Activated CD4-positive, alpha-beta T cell treated with anti-CD3 and anti-CD28 coated beads for 48 hours (primary cell): ENCODE measurements around the gene NPTXR.
A peak's percentile ranks its signal among the peaks of the same experiment; 100 is the strongest.

Experiments used
- DNase-seq: peaks from one replicate; pipeline ENCODE4 v3.0.0-alpha.2; 2020

NPTXR gene

GRCh38 chr22:38793317-38793716 is 50.5 kb downstream of the NPTXR start:
- no peak for DNase-seq

- peak; percentile 39 for DNase-seq
These were observed 51.0 kb downstream of the NPTXR start for GRCh38 chr22:38792833-38793232.

- no peak for DNase-seq
These were observed 54.2 kb downstream of the NPTXR start for GRCh38 chr22:38789606-38790005.

GRCh38 chr22:38788846-38789245 is 55.0 kb downstream of the NPTXR start:
- no peak for DNase-seq

GRCh38 chr22:38788021-38788816 is 55.6 kb downstream of the NPTXR start:
- DNase-seq, result no peak

- DNase-seq, result no peak
These were observed 57.2 kb downstream of the NPTXR start for GRCh38 chr22:38786631-38787030.

- DNase-seq, result no peak
These were observed 59.0 kb downstream of the NPTXR start for GRCh38 chr22:38784856-38785255.

- no peak for DNase-seq
These were observed 59.8 kb downstream of the NPTXR start for GRCh38 chr22:38784035-38784434.

GRCh38 chr22:38783095-38783615 is 60.7 kb downstream of the NPTXR start:
- no peak for DNase-seq

- no peak for DNase-seq
These were observed 61.3 kb downstream of the NPTXR start for GRCh38 chr22:38782402-38783094.

- no peak for DNase-seq
These were observed 62.8 kb downstream of the NPTXR start for GRCh38 chr22:38781033-38781432.

GRCh38 chr22:38777087-38777671 is 66.6 kb downstream of the NPTXR start:
- no peak for DNase-seq

- no peak for DNase-seq
These were observed 67.7 kb downstream of the NPTXR start for GRCh38 chr22:38776086-38776485.

- DNase-seq, result no peak
These were observed 68.2 kb downstream of the NPTXR start for GRCh38 chr22:38775656-38776055.

GRCh38 chr22:38774496-38775166 is 69.2 kb downstream of the NPTXR start:
- DNase-seq, result no peak

GRCh38 chr22:38773363-38773946 is 70.4 kb downstream of the NPTXR start:
- no peak for DNase-seq

GRCh38 chr22:38772623-38772873 is 71.3 kb downstream of the NPTXR start:
- no peak for DNase-seq

GRCh38 chr22:38770257-38770949 is 73.4 kb downstream of the NPTXR start:
- DNase-seq, result no peak
